NCI-H510A (cell line): ENCODE results near the gene HTR4.

Source experiments
- DNase-seq: peaks from one replicate; lab custom pipeline; 2025; lab: John Stamatoyannopoulos, UW

HTR4 gene

GRCh38 chr5:148607406-148607805, 46.9 kb downstream of the HTR4 start:
- no peak for DNase-seq

- no peak for DNase-seq
These were observed 48.0 kb downstream of the HTR4 start for GRCh38 chr5:148606296-148606695.

GRCh38 chr5:148599187-148599586, 55.1 kb downstream of the HTR4 start:
- no peak for DNase-seq

- no peak for DNase-seq
These were observed 58.6 kb downstream of the HTR4 start for GRCh38 chr5:148595697-148596096.

- DNase-seq, result no peak
These were observed 67.5 kb downstream of the HTR4 start for GRCh38 chr5:148586796-148587195.

GRCh38 chr5:148585988-148586387, 68.3 kb downstream of the HTR4 start:
- DNase-seq, result no peak

- no peak for DNase-seq
These were observed 70.2 kb downstream of the HTR4 start for GRCh38 chr5:148584103-148584502.

- no peak for DNase-seq
These were observed 70.8 kb downstream of the HTR4 start for GRCh38 chr5:148583421-148583965.

GRCh38 chr5:148574167-148574566, 80.2 kb downstream of the HTR4 start:
- no peak for DNase-seq

GRCh38 chr5:148573374-148573773, 81.0 kb downstream of the HTR4 start:
- no peak for DNase-seq

GRCh38 chr5:148569948-148570347, 84.4 kb downstream of the HTR4 start:
- DNase-seq, result no peak

- DNase-seq, result no peak
These were observed 89.2 kb downstream of the HTR4 start for GRCh38 chr5:148565148-148565547.

- DNase-seq, result no peak
These were observed 91.3 kb downstream of the HTR4 start for GRCh38 chr5:148563021-148563420.

GRCh38 chr5:148561801-148562311, 92.5 kb downstream of the HTR4 start:
- DNase-seq, result no peak

- DNase-seq, result no peak
These were observed 94.9 kb downstream of the HTR4 start for GRCh38 chr5:148559461-148559860.

- no peak for DNase-seq
These were observed 95.4 kb downstream of the HTR4 start for GRCh38 chr5:148558892-148559291.

GRCh38 chr5:148556835-148557234, 97.5 kb downstream of the HTR4 start:
- DNase-seq, result no peak

- DNase-seq, result no peak
These were observed 99.7 kb downstream of the HTR4 start for GRCh38 chr5:148554621-148555020.

GRCh38 chr5:148543727-148544126, 110.6 kb downstream of the HTR4 start:
- DNase-seq, result no peak

GRCh38 chr5:148542812-148543211, 111.5 kb downstream of the HTR4 start:
- DNase-seq, result no peak

GRCh38 chr5:148541054-148541835, 113.1 kb downstream of the HTR4 start:
- no peak for DNase-seq

- no peak for DNase-seq
These were observed 113.7 kb downstream of the HTR4 start for GRCh38 chr5:148540647-148541046.

- no peak for DNase-seq
These were observed 114.5 kb downstream of the HTR4 start for GRCh38 chr5:148539851-148540250.

- no peak for DNase-seq
These were observed 119.1 kb downstream of the HTR4 start for GRCh38 chr5:148535190-148535589.
